NCI-H526 treated with DMSO at 0.1 percent for 48 hours (cell line): Measurements from ENCODE around the gene SART3.

Experiments used
- DNase-seq: peaks from one replicate; lab custom pipeline; 2025; lab: John Stamatoyannopoulos, UW

The SART3 gene

GRCh38 chr12:108560752-108561719 lies at the start of gene SART3:
TSS of gene SART3 (minus strand) at chr12:108561173. CDS start at chr12:108561154, 19 bp downstream.
- DNase-seq = peak; percentile 90

DNA sequence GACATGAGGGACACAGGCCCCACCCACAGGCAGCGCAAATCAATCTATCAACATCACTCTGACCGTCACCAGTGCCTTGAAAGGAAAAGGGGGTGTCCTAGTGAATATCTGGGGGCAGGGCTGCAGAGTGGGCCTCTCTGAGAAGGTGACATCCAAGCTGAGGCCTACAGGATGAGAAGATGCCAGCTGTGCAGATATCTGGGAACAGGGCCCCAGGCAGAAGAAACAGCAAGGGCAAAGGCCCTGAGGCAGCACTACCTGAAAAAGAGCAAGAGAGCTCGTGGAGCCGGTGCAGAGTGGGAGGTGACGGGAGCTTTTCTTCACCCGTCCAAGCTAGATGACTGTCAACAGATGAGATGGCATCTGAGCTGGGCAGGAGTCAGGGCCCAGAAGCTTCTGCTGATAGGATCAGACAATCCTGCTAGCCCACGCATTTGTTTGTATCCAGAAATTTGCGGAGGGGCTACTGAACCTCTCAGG lies 49.4 kb upstream of the SART3 start:
- DNase-seq = no peak

DNA sequence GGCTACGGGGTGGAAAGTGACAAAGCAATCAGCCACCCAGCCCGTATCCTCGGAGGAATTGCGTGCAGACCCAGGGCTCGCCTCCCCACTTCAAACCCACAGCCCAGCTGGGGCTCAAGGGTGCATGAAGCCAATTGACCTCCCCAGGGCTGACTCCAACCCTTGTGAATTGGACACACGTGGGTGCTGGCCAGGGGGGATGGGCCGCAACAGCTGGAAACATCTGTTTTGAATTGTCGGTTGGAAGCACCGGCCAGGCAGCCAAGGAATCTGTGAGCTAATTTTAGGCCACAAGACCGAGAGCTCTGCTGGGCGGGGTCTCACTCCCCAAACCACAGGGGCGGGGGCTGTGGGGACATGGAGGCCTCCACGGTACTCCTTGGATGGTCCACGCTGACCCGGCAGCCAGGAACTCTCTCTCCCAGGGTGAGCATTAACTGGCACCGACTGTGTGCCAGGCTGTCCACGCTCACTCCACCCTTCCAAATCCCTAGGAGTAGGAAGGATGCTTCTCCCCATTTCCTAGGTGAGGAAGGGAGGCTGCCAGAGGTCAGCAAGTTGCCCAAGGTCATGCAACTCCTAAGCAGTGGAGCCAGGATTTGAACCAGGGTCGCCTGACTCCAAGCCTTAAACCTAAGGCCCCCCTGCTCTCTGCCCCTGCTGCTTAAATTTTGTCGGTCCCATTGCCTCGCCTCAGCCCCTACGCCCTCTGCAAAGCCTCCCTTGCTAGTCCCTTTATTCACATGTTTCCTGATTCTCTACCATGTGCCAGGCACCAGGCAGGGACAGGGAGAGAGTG lies 48.8 kb upstream of the SART3 start:
- no peak for DNase-seq

GRCh38 chr12:108608616-108609015 lies 47.6 kb upstream of the SART3 start:
- DNase-seq = no peak

DNA sequence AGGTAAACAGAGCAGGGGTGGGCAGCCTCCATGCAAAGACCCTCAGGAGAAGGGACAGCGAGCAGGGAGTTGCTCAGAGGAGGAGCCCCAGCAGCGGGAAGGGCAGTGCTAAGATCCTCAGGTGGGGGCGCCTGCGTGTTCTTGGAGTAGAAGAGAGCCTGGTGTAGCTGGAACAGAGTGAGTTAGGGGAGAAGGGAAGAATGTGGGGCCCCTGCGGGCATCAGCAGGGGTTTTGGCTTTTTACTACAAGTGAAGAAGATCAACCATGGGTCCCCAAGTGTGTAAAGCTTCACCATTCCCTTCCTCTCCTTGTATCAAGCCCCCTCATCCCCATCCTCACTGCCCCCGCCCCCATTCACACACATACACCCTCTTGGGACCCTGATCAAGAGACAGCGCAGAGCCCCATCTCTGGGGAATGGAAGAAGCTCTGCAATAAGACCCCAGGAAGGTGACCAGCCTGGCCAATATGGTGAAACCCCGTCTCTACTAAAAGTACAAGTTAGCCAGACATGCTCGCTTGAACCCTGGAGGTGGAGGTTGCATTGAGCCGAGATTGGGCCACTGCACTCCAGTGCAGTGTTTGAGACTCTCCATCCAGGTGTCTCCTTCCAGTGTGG lies 47.1 kb upstream of the SART3 start:
- DNase-seq = no peak

GRCh38 chr12:108606492-108606891 lies 45.5 kb upstream of the SART3 start:
- DNase-seq = no peak

DNA sequence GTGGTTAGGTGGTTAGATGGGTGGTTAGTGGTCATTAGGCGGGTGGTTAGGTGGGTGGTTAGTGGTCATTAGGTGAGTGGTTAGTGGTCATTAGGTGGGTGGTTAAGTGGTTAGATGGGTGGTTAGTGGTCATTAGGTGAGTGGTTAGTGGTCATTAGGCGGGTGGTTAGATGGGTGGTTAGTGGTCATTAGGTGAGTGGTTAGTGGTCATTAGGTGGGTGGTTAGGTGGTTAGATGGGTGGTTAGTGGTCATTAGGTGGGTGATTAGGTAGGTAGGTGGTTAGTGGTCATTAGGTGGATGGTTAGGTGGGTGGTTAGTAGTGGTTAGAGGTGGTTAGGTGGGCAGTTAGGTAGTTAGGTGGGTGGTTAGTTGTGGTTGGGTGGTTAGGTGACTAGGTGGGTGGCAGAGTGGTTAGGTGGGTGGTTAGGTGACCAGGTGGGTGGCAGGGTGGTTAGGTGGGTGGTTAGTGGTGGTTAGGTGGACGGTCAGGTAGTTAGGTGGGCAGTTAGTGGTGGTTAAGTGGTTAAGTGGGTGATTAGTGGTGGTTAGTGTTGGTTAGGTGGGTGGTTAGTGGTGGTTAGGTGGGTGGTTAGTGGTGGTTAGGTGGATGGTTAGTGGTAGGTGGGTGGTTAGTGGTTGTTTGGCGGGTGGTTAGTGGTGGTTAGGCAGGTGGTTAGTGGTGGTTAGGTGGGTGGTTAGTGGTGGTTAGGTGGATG lies 44.9 kb upstream of the SART3 start:
- DNase-seq = no peak

DNA sequence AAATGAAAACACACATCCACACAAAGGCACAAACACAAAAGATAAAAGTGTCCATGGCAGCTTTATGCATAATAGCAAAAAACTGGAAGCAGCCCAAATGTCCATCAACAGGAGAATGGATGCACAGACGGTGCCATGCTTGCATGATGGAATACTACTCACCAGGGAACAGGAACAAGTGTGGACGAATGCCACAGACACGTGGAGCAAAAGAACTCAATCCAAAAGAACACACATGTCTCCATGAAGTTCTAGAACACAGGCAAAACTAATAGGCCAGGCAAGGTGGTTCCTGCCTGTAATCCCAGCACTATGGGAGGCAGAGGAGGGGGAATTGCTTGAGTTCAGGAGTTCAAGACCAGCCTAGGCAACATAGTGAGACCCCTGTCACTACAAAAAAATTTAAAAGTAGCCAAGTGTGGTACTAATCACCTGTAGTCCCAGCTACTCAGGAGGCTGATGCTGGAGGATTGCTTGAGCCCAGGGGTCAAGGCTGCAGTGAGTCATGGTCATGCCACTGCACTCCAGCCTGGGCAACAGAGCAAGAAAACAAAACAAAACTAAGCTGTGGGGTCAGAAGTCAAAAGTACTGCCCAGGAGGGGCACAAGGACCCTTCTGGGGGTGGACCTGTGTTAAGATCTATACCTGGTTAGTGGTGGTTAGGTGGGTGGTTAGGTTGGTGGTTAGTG lies 44.2 kb upstream of the SART3 start:
- DNase-seq = no peak

GRCh38 chr12:108604208-108604941 lies 43.4 kb upstream of the SART3 start:
- no peak for DNase-seq

- DNase-seq = no peak
These were observed 42.8 kb upstream of the SART3 start for GRCh38 chr12:108603743-108604142.

DNA sequence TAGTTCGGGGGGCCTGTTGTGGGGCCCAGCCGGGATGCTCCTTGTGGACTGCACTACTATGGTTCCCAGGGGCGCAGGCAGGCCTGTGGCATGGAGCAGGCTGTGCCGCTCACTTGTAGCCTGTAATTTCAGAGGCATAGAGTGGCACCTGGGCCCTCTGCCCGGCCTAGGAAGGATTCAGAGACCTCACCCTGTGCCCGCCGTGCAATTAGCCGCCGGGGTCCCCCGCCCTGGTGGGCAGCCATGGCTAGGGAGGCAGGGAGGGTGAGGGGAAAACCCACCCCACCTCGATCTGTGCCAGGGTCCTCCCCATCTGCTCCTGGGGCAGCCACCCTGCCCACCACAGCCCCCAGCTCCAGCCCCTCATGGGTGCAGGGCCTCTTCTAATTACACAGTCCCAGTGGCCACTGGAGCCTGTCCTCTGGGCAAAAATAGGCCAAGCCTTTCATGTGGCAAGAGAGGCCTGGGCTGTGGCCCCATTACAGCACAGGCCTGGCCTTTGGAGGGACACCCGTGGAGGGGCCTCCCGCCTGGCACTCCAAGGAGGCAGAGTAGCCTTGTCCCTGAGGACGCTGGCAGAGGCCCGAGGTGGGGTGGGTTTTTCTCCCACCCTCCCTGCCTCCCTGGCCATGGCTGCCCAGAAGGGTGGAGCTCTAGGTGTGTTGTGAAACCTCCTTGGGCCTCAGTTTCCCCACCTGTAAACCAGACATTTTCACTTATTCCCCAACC lies 42.2 kb upstream of the SART3 start:
- DNase-seq = no peak

DNA sequence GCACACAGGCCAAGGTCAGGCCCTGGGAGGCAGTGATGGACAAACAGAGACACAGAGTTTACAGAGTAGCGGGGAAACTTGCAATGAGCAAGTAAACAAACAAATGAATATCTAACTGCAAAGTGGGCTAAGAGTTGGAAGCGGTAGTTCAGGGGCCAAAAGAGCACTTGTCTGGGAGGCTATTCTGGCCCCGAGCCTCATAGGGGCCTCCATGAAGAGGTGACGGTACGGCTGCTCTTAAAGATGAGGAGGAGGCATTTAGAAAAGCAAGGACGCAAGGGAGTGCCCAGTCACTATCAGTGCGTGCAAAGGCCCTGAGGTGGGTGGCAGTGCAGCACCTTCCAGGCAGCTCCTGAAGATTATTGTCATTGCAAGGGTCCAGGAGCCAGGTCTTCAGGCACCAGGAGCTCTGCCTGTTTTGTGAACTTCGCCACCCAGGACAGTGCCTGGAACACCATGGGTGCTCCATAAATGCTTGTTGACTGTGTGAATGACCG lies 41.3 kb upstream of the SART3 start:
- DNase-seq = no peak

- no peak for DNase-seq
These were observed 39.7 kb upstream of the SART3 start for GRCh38 chr12:108600702-108601007.

GRCh38 chr12:108599948-108600701 lies 39.2 kb upstream of the SART3 start:
- DNase-seq = no peak

DNA sequence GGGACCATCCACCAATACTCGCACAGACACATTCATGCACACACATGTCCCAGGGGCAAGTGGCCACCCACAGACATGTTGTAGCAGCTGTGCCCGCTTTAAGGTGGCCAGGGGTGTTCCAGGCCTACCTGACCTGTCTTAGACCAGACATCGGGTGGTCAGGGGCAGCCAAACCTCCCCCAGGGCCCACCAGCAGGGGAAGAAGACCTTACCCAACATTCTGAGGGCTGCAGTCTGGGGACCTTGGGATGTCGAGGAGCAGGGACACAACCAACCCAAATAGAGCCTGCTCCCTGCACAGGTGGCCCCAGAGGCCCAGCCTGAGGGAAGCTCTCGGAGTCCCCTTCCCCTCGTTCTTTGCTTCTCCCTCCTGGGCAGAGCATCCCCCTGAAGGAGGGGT lies 38.6 kb upstream of the SART3 start:
- no peak for DNase-seq

DNA sequence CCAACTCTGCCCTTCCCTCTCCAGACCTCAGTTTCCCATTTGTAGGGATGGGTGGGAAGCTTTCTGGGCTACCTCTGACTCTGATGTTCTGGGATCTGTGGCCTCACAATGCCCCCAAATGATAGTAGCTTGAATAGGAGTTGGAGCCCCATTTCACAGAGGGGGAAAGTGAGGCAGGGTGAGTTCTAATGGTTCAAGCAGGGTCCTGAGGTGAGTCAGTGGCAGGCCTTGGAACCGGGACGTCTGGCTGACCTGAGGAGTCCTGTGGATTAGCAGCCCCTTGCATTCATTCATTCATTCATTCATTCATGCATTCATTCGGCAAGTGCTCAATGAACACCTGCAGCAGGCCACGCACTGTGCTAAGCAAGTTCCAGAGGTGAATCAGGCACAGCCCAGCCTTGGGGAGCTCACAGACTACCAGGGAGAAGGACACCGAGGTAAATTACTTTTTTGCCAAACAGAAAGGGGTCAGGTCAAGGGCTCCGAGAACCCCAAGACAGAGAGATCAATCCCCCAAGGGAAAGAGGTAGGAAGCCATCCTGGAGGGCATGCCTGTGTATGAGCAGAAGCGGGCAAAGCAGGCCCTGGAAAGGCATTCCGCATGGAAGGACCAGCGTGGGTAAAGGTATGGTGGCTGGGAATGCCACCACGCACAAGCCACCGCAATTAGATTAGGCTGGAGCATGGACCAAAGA lies 37.7 kb upstream of the SART3 start:
- DNase-seq = no peak

DNA sequence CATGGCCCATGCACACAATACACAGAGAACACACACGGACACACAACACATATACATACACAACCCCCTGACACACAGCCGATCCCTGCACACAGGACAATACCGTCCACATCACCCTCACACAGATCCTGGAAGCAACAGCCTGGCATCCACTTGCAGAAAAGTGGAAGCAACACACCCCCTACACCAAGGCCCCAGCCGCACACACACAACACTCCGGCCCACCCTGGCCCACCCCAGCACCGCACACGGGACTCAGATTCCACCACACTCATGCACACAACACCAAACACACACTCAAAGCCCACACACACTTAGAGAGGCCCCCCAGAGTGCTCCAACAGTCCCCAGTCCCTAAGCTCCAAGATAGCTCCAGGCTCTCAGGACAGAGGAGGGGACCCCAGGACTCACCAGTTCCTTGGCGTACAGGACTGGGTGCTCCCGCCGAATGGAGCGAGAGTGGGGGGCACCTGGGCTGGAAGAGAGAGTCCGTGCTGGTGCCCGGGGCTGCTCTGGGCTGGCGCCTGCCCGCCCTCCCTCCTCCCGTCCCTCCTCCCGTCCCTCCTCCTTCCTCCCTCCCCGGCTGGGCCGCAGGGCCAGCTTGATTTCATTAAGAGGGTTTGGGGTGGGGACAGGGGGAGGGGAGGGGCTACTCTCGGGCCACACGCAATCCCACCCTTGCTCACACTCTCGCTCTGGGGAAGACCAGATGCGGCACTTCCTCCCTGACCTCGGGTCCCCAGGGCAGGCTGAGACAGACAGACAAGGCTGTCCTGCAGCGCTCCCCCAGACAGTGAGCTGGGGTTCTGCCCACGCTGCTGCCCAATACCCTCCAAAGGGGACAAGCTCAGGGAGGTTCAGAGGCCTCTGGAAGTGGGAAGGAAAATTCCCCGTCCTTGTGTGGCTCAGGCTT lies 36.8 kb upstream of the SART3 start, which contains the start of gene TMEM119:
Gene TMEM119, minus strand, starts transcription at position 526 of the 913 bp plus-strand sequence. CDS start 5,701 bp downstream, outside the sequence.
- DNase-seq = no peak
